CD4-positive, alpha-beta T cell (primary cell): ENCODE data around the gene PTPRT. TPM values are rescaled to one million over a fixed set of nuclear protein-coding genes. Genes with fewer than 3 reads are reported as not detected.

Source experiments
- ATAC-seq: fragments of 200-7000 bp; cut with Tn5 transposase; one replicate; pipeline ENCODE4 v1.10.0; 2022; ENCODE audit warnings: mild to moderate bottlenecking; ENCODE audit not compliant: poor library complexity
- CTCF ChIA-PET: fragments of 350-600 bp; sonication (Branson Sonifier 250); formaldehyde crosslinking; loops from one replicate; lab custom pipeline; 2021; ENCODE audit warnings: antibody characterized with exemption, inconsistent platforms; lab: Charles Lee
- POLR2A ChIA-PET: fragments of 350-600 bp; sonication (Branson Sonifier 250); formaldehyde crosslinking; loops from one replicate; lab custom pipeline; 2021; ENCODE audit warnings: antibody characterized with exemption, inconsistent platforms; lab: Charles Lee
- DNase-seq, 14 experiments: peaks; one replicate each; pipeline ENCODE4 v3.0.0-alpha.2; 2013 to 2020; ENCODE audit warnings: mixed read lengths in 2 of 14
- H3K27ac ChIP-seq, 2 donors: one replicate each; pipeline versions ENCODE4 v1.5.1 to v1.7.0; 2013; ENCODE audit warnings: low read length in 2 of 2, low read depth in 1 of 2, mild to moderate bottlenecking in 1 of 2
- H3K27me3 ChIP-seq, 2 experiments: 1 replicate in 1 of 2; 2 replicates in 1 of 2; pipeline versions ENCODE4 v1.6.1 to v1.7.0; 2013; ENCODE audit warnings: low read length in 2 of 2, control low read depth in 1 of 2, mild to moderate bottlenecking in 1 of 2, moderate library complexity in 1 of 2; ENCODE audit not compliant: insufficient read depth in 2 of 2, control insufficient read depth in 1 of 2
- H3K36me3 ChIP-seq: one replicate; pipeline ENCODE4 v1.6.1; 2013; ENCODE audit warnings: low read length, control low read depth; ENCODE audit not compliant: insufficient read depth
- H3K4me1 ChIP-seq: one replicate; pipeline ENCODE4 v1.6.1; 2013; ENCODE audit warnings: low read length, control low read depth; ENCODE audit not compliant: insufficient read depth
- H3K4me3 ChIP-seq: one replicate; pipeline ENCODE4 v1.5.1; 2013; ENCODE audit warnings: mild to moderate bottlenecking, low read length, moderate library complexity
- H3K9me3 ChIP-seq, 2 experiments: 1 replicate in 1 of 2; 2 replicates in 1 of 2; pipeline versions ENCODE4 v1.6.1 to v1.7.0; 2013; ENCODE audit warnings: low read length in 2 of 2, mild to moderate bottlenecking in 2 of 2, control low read depth in 1 of 2, moderate library complexity in 1 of 2; ENCODE audit not compliant: control insufficient read depth in 1 of 2, insufficient read depth in 1 of 2
- H3K27ac Mint-ChIP-seq: one replicate; pipeline ENCODE4 v1.8.0; 2020; ENCODE audit warnings: mixed read lengths
- H3K27me3 Mint-ChIP-seq: one replicate; pipeline ENCODE4 v1.8.0; 2021; ENCODE audit warnings: mixed read lengths
- H3K36me3 Mint-ChIP-seq: one replicate; pipeline ENCODE4 v1.8.0; 2021; ENCODE audit warnings: low read depth, mixed read lengths
- H3K4me1 Mint-ChIP-seq: one replicate; pipeline ENCODE4 v1.8.0; 2021; ENCODE audit warnings: low read depth, mixed read lengths
- H3K4me3 Mint-ChIP-seq: one replicate; pipeline ENCODE4 v1.8.0; 2020; ENCODE audit warnings: mild to moderate bottlenecking, mixed read lengths
- H3K9me3 Mint-ChIP-seq: one replicate; pipeline ENCODE4 v1.8.0; 2020; ENCODE audit warnings: mixed read lengths
- CTCF ChIP-seq: fragments of 200-600 bp; IDR thresholded peaks from one replicate; pipeline ENCODE4 v1.8.0; 2022; ENCODE audit warnings: antibody characterized with exemption, mild to moderate bottlenecking
- intact Hi-C, 2 experiments: fragments of 100-400 bp; cut with DNase I in 1 of 2; cut with micrococcal nuclease in 1 of 2; formaldehyde crosslinking; loops; one replicate each; pipeline versions ENCODE4 v1.15.1 to v1.9.0; 2023 to 2025; cut with DNase I, micrococcal nuclease
- total RNA-seq, 174 experiments: library from RNA in 2 of 174; stranded (reverse) in 2 of 174; gene quantifications; one replicate each; pipeline ENCODE4 v1.2.3 and lab custom pipeline; 2021 to 2026

The PTPRT gene
- total RNA-seq, 2 experiments from 2014 or later: not detected

DNA sequence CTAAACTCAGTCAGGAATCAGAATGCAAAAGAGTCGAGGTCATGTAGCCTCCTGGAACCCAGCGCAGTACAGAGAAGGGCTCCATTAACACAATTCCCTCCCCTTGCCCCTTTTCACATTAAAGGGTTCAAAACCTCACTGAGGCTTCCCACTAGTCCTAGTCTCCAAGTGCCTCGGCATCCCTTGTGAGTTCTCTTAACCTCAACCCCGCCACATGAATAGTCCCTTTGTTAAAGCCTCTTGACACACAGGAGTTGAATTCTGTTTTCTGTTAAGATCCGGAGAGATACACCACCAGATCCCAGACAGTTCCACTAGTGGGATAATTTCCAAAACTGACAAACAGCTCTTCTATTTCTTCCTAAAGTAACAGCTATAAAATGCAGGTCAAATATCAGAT is 17.8 kb downstream of the PTPRT start:
- TF ChIP-seq CTCF: no peak
- Mint-ChIP-seq H3K27me3 (peaks cover 12% of the 10 kb centered on the region), H3K4me3 (no peak overlapping the region), H3K27ac (no peak overlapping the region), H3K4me1 (no peaks in the 10 kb centered on the region), H3K9me3 (peaks cover 2% of the 10 kb centered on the region), H3K36me3 (no peaks in the 10 kb centered on the region)
- Histone ChIP-seq H3K4me1 (no peaks in the 10 kb centered on the region), H3K9me3 (no peaks in the 10 kb centered on the region), H3K27me3 (no peaks in the 10 kb centered on the region), H3K27ac (no peak overlapping the region), H3K4me3 (no peak overlapping the region), H3K36me3 (no peaks in the 10 kb centered on the region)
- ChIA-PET POLR2A (no interaction called here), CTCF (no interaction called here)
- no peak for DNase-seq
- no peak for ATAC-seq
- intact Hi-C loops: no loop called here

DNA sequence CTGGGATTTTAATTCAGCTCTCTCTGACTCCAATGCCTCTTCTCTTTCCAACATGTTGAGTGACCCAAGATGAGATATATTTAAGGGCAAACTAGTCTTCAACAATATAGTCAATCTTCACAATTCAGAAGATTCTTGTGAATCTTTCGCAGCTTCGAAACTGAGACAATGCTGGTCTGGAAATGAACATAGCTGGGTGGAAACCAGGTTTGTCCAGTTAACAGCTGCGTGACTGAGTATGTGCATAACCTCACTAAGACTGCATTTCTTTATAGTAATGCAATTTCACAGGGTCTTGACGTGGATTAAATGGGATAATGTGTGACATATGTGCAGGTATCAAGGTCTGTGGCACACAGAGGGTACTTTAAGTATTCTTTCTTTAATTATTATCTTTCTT is 18.9 kb downstream of the PTPRT start:
- POLR2A ChIA-PET: no interaction called here
- H3K27me3 ChIP-seq: no peaks in the 10 kb centered on the region
- H3K27ac ChIP-seq: no peak overlapping the region
- intact Hi-C loops: no loop called here
- no peaks in the 10 kb centered on the region for H3K9me3 ChIP-seq
- no peak overlapping the region for H3K4me3 ChIP-seq
- Mint-ChIP-seq H3K27ac (no peak overlapping the region), H3K4me3 (no peak overlapping the region), H3K36me3 (no peaks in the 10 kb centered on the region), H3K4me1 (no peaks in the 10 kb centered on the region), H3K27me3 (peaks cover 12% of the 10 kb centered on the region), H3K9me3 (no peaks in the 10 kb centered on the region)
- TF ChIP-seq CTCF: no peak
- ATAC-seq (no peak), DNase-seq (no peak)
- CTCF ChIA-PET: no interaction called here
- no peaks in the 10 kb centered on the region for H3K4me1 ChIP-seq
- no peaks in the 10 kb centered on the region for H3K36me3 ChIP-seq

DNA sequence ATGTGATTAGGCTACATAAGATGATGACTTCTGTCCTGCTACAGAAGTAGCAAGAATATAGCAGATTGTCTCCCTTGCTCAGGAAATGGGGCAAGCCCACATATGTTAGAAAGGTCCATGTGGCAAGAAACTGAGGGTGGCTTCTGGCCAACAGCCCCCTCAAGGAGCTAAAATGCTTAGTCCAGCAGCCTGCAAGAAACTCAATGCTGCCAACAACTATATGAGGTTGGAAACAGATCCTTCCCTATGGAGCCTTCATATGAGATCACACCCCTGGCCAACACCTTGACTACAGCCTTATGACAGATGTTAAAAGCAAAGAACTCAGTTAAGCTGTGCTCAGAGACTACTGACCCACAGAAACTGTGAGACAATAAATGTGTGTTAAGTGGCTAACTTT is 22.1 kb downstream of the PTPRT start:
- intact Hi-C loops: no loop called here
- DNase-seq: no peak
- ChIA-PET CTCF (no interaction called here), POLR2A (no interaction called here)
- TF ChIP-seq CTCF: no peak
- Mint-ChIP-seq H3K4me1 (no peaks in the 10 kb centered on the region), H3K9me3 (peaks cover 2% of the 10 kb centered on the region), H3K36me3 (no peaks in the 10 kb centered on the region), H3K27me3 (peaks cover 19% of the 10 kb centered on the region), H3K27ac (no peak overlapping the region), H3K4me3 (no peak overlapping the region)
- Histone ChIP-seq H3K36me3 (no peaks in the 10 kb centered on the region), H3K27me3 (no peaks in the 10 kb centered on the region), H3K9me3 (no peaks in the 10 kb centered on the region), H3K27ac (no peak overlapping the region), H3K4me3 (no peak overlapping the region), H3K4me1 (no peaks in the 10 kb centered on the region)
- no peak for ATAC-seq
